Gastrocnemius medialis (tissue), 4 donors: ENCODE results near the gene BLMH.

Source experiments
- CTCF ChIP-seq, 5 experiments: fragments of 450-650 bp in 3 of 5; fragments of 200-600 bp in 2 of 5; sonication (generic) in 2 of 5; IDR thresholded peaks in 4 of 5; conservative IDR thresholded peaks in 1 of 5; 1 replicate in 4 of 5; 2 replicates in 1 of 5; pipeline ENCODE4 v1.5.1; 2016 to 2019; ENCODE audit warnings: antibody characterized with exemption in 5 of 5, mild to moderate bottlenecking in 3 of 5, moderate library complexity in 3 of 5
- POLR2A ChIP-seq, 2 donors: fragments of 450-650 bp; IDR thresholded peaks; one replicate each; pipeline ENCODE4 v1.6.1; 2017; ENCODE audit warnings: antibody characterized with exemption in 2 of 2, mild to moderate bottlenecking in 2 of 2, moderate library complexity in 2 of 2

DNA sequence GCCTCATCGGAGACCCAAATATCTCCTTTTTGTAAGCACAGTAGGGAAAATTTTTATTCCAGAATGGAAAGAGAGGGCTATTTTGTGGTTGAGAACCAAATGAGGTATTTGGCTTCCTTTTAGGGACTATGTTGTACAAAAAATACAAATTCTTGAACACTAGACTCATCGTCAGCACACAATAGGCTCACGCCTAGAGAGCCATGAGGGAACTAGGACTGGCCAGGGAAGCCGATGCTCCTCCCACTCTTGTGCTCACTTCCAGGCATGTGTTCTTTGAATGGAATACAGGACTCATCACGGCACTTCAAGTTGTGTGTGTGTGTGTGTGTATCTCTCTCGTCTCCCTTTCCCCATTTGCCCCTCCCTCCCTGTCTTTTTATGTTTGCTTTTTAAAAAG, 17.8 kb upstream of the BLMH start:
- TF ChIP-seq CTCF (IDR thresholded peaks at IDR 0.05 in 4 of 5, conservative IDR thresholded peaks at IDR 0.05 in 1 of 5) (no peak), POLR2A (IDR thresholded peaks at IDR 0.05) (no peak)
